HG02970 (cell line): ENCODE measurements around the gene PCNX3.

Experiments used
- ATAC-seq: cut with Tn5 transposase; IDR thresholded peaks from one replicate; pipeline ENCODE4 v1.9.1; 2021; ENCODE audit warnings: mild to moderate bottlenecking, moderate library complexity, moderate number of reproducible peaks; ENCODE audit not compliant: unreplicated experiment, low FRiP score

PCNX3 gene

GRCh38 chr11:65580031-65580692 is 35.4 kb upstream of the PCNX3 start:
- no peak for ATAC-seq

GRCh38 chr11:65580756-65581155 is 34.8 kb upstream of the PCNX3 start:
- ATAC-seq, result no peak

- ATAC-seq, result no peak
Observed at GRCh38 chr11:65581928-65582327, 33.6 kb upstream of the PCNX3 start.

DNA sequence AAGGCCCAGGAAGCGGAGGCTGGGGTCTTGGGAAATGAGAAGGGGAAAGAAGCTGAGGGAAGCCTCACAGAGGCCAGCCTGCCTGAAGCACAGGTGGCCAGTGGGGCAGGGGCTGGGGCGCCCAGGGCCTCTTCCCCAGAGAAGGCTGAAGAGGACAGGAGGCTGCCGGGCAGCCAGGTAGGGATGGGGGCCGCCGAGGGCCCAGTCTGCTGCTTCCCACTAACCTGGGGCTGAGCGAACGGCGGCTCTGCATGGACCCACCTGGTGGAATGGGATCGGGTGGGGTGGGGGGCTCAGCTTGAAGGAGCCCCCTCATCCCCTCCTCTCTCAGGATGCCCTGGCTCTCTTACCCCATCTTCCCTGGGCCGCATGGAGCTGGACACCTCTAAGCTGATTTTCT is 32.0 kb upstream of the PCNX3 start:
- ATAC-seq, result no peak

GRCh38 chr11:65584106-65584505 is 31.5 kb upstream of the PCNX3 start:
- no peak for ATAC-seq

DNA sequence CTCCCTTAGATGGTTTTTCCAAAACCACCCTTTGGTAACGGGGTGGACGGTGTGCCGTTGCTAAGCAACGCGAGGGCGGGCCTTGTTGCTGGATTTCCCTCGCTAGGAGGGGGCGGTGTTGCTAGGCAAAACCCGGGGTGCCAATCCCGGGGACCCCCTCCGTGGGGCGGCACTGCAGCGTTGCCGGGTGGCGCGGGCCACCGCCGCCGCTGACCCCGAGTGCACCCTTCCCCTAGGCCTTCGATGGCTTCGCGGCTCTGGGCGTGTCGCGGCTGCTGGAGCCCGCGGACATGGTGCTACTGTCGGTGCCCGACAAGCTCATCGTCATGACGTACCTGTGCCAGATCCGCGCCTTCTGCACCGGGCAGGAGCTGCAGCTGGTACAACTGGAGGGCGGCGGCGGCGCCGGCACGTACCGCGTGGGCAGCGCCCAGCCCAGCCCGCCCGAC is 30.8 kb upstream of the PCNX3 start:
- no peak for ATAC-seq

- no peak for ATAC-seq
Observed at GRCh38 chr11:65585396-65586246, 30.0 kb upstream of the PCNX3 start.

GRCh38 chr11:65586247-65586630 is 29.3 kb upstream of the PCNX3 start:
- no peak for ATAC-seq

- no peak for ATAC-seq
Observed at GRCh38 chr11:65586676-65587075, 28.9 kb upstream of the PCNX3 start.

- peak; percentile 72 for ATAC-seq
Observed at GRCh38 chr11:65588199-65589054, 27.1 kb upstream of the PCNX3 start.

GRCh38 chr11:65589444-65590239 is 25.9 kb upstream of the PCNX3 start:
- no peak for ATAC-seq

DNA sequence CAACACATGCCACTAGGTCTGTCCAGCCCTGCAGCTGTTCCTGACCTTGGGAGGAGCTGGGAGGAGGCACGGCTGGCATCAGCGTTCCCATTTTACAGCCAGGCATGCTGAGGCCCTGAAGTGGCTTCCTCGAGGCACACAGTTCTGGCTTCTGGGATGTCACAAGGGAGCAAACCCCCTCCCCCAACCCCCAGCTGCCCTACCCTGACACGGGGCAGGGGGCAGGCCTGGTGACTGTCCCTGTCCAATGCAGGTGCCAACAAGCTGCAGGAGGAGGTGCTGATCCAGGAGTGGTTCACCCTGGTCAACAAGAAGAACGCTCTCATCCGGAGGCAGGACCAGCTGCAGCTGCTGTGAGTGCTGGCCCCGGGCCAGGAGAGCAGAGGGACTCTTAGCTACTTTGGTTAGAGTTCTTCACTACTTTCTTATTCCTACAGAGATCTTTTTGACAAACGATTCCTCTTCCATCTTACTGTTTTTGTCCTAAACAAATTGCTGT is 25.3 kb upstream of the PCNX3 start:
- ATAC-seq, result no peak

DNA sequence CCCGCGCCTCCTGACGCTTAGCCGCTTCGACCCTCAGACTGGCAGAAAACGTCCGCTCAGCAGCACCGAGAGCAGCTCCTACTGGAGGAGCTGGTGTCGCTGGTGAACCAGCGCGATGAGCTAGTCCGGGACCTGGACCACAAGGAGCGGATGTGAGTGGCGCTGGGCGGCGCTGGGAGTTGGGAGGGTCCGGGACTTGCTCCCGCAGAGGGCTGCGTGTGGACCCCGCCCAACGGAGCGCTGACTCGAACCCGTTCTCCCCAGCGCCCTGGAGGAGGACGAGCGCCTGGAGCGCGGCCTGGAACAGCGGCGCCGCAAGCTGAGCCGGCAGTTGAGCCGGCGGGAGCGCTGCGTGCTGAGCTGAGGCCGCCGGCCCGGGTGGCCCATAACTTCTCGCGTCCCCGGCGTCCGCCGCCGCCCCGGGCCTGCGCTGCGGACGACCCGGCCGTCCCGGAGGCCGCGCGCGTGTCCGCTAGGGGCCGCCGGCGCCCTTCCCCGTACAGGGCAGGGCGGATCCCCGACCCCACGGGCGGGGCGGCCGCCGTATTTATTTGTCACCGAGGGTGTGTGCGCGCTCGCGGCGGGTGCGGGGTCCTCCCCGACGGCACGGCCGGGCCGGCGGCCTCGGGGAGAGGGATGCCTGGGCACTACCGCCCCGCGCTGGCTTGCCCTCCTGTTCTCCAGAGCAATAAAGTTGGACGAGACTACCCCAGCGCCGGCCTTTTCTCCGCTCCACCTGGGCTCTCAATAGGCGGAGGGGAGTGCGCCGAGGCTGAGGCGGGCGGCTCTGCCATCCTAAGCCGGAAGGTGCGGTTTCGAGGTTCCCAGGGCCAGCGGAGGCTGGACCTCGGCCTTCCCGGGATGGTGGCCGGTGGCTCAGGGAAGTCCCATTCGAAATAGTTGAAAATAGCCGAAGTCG is 23.4 kb upstream of the PCNX3 start:
- ATAC-seq, result no peak

GRCh38 chr11:65592858-65593517 is 22.6 kb upstream of the PCNX3 start:
- ATAC-seq, result no peak

- ATAC-seq, result no peak
Observed at GRCh38 chr11:65593518-65594414, 21.8 kb upstream of the PCNX3 start.

DNA sequence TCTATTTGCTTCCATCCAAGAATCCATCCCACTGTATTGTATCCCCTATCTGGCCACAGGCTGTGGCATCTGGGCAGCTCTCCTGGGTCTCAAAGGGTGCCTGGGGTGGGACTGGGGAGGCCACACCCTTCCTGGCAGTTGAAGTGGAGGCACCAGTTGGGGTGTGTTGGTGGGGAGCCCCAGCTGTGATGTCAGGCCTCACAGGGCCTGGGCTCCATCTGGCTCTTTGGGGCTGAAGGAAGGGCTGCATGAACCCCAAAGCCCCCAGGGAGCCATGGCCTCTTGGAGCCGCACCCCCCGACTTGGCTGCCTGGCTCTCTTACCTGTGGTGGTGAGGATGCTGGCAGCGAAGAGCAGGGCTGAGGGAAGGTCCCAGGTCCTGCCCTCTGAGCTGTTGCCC is 20.4 kb upstream of the PCNX3 start:
- no peak for ATAC-seq

GRCh38 chr11:65595543-65596281 is 19.9 kb upstream of the PCNX3 start, which contains the start of gene KCNK7:
KCNK7 (minus strand) TSS chr11:65595800; CDS start chr11:65595772, 28 bp downstream.
- no peak for ATAC-seq
